MM.1S (cell line): ENCODE data around the gene TPST1.

Experiments
- DNase-seq: peaks from one replicate; pipeline ENCODE4 v3.0.0-alpha.2; 2015
- H2AFZ ChIP-seq: fragments of 300-600 bp; sonication (generic); 2 replicates; pipeline ENCODE4 v1.6.0; 2016; ENCODE audit warnings: antibody characterized with exemption, low read length
- H3F3A ChIP-seq: fragments of 300-600 bp; sonication (generic); 2 replicates; pipeline ENCODE4 v1.6.1; 2016; ENCODE audit warnings: mild to moderate bottlenecking, antibody characterized with exemption, low read length, moderate library complexity, mixed read lengths; ENCODE audit not compliant: insufficient read depth
- H3K27ac ChIP-seq: fragments of 300-600 bp; sonication (generic); 2 replicates; pipeline ENCODE4 v1.5.1; 2016; ENCODE audit warnings: mild to moderate bottlenecking, low read length
- H3K27me3 ChIP-seq: fragments of 300-600 bp; sonication (generic); replicated peaks from 2 replicates; pipeline ENCODE4 v1.6.0; 2016; ENCODE audit warnings: low read length; ENCODE audit not compliant: insufficient read depth
- H3K36me3 ChIP-seq: fragments of 300-600 bp; sonication (generic); replicated peaks from 2 replicates; pipeline ENCODE4 v1.6.1; 2016; ENCODE audit warnings: mild to moderate bottlenecking, low read length, mixed read lengths; ENCODE audit not compliant: insufficient read depth
- H3K4me1 ChIP-seq: fragments of 300-600 bp; sonication (generic); 2 replicates; pipeline ENCODE4 v1.6.1; 2016; ENCODE audit warnings: low read length, mixed read lengths
- H3K4me2 ChIP-seq: fragments of 300-600 bp; sonication (generic); 2 replicates; pipeline ENCODE4 v1.6.0; 2016; ENCODE audit warnings: low read depth, low read length
- H3K4me3 ChIP-seq: fragments of 300-600 bp; sonication (generic); 2 replicates; pipeline ENCODE4 v1.5.1; 2016; ENCODE audit warnings: low read length, mixed read lengths
- H3K79me2 ChIP-seq: fragments of 300-600 bp; sonication (generic); 2 replicates; pipeline ENCODE4 v1.6.1; 2016; ENCODE audit warnings: mixed run types, low read length, mixed read lengths
- H3K9ac ChIP-seq: fragments of 300-600 bp; sonication (generic); 2 replicates; pipeline ENCODE4 v1.6.1; 2016; ENCODE audit warnings: low read length, mixed read lengths
- H3K9me2 ChIP-seq: fragments of 300-600 bp; sonication (generic); replicated peaks from 2 replicates; pipeline ENCODE4 v1.6.1; 2016; ENCODE audit warnings: mild to moderate bottlenecking, low read length, mixed read lengths; ENCODE audit not compliant: insufficient read depth
- H3K9me3 ChIP-seq: fragments of 300-600 bp; sonication (generic); replicated peaks from 2 replicates; pipeline ENCODE4 v1.6.1; 2016; ENCODE audit warnings: mild to moderate bottlenecking, low read length, mixed read lengths; ENCODE audit not compliant: insufficient read depth
- H4K20me1 ChIP-seq: fragments of 300-600 bp; sonication (generic); 2 replicates; pipeline ENCODE4 v1.6.1; 2016; ENCODE audit warnings: mild to moderate bottlenecking, low read length, moderate library complexity, mixed read lengths; ENCODE audit not compliant: insufficient read depth
- CTCF ChIP-seq: fragments of 300-600 bp; sonication (generic); IDR thresholded peaks from 2 replicates; pipeline ENCODE4 v1.5.1; 2016; ENCODE audit warnings: antibody characterized with exemption, low read length, mixed read lengths
- EZH2 ChIP-seq: fragments of 300-600 bp; sonication (generic); optimal IDR thresholded peaks from 2 replicates; pipeline ENCODE3; 2017; ENCODE audit warnings: low read depth, mild to moderate bottlenecking, antibody characterized with exemption, low read length, mixed read lengths
- EZH2phosphoT487 ChIP-seq: fragments of 300-600 bp; sonication (generic); IDR thresholded peaks from 2 replicates; pipeline ENCODE4 v1.6.1; 2018; ENCODE audit warnings: antibody characterized with exemption, low read length

TPST1 gene

GRCh38 chr7:66181329-66181728, 23.8 kb upstream of the TPST1 start:
- DNase-seq = no peak
- Histone ChIP-seq H3K27me3 (no peaks in the 10 kb centered on the region), H3K9ac (no peak overlapping the region), H3K79me2 (no peaks in the 10 kb centered on the region), H3K9me2 (no peaks in the 10 kb centered on the region), H2AFZ (no peak overlapping the region), H3K4me2 (no peak overlapping the region), H3K27ac (no peak overlapping the region), H3K9me3 (no peaks in the 10 kb centered on the region), H3K36me3 (no peaks in the 10 kb centered on the region), H3K4me3 (no peak overlapping the region), H3F3A (no peaks in the 10 kb centered on the region), H4K20me1 (no peaks in the 10 kb centered on the region), H3K4me1 (no peaks in the 10 kb centered on the region)
- TF ChIP-seq EZH2 (no peak), CTCF (no peak), EZH2phosphoT487 (no peak)

- Histone ChIP-seq H3K27me3 (no peaks in the 10 kb centered on the region), H3F3A (no peaks in the 10 kb centered on the region), H3K9ac (no peak overlapping the region), H2AFZ (no peak overlapping the region), H3K27ac (no peak overlapping the region), H3K4me1 (no peaks in the 10 kb centered on the region), H3K79me2 (no peaks in the 10 kb centered on the region), H4K20me1 (no peaks in the 10 kb centered on the region), H3K9me2 (no peaks in the 10 kb centered on the region), H3K4me2 (no peak overlapping the region), H3K9me3 (no peaks in the 10 kb centered on the region), H3K4me3 (no peak overlapping the region), H3K36me3 (no peaks in the 10 kb centered on the region)
- TF ChIP-seq EZH2phosphoT487 (no peak), EZH2 (no peak), CTCF (no peak)
- no peak for DNase-seq
These were observed 23.3 kb upstream of the TPST1 start for GRCh38 chr7:66181845-66182244.

GRCh38 chr7:66182920-66183319, 22.2 kb upstream of the TPST1 start:
- no peak overlapping the region for H2AFZ ChIP-seq
- no peaks in the 10 kb centered on the region for H3K36me3 ChIP-seq
- no peaks in the 10 kb centered on the region for H3K4me1 ChIP-seq
- H3K4me3 ChIP-seq = no peak overlapping the region
- H3F3A ChIP-seq = no peaks in the 10 kb centered on the region
- no peaks in the 10 kb centered on the region for H3K9me2 ChIP-seq
- H4K20me1 ChIP-seq = no peaks in the 10 kb centered on the region
- no peaks in the 10 kb centered on the region for H3K79me2 ChIP-seq
- H3K27me3 ChIP-seq = no peaks in the 10 kb centered on the region
- H3K9me3 ChIP-seq = no peaks in the 10 kb centered on the region
- no peak for DNase-seq
- TF ChIP-seq CTCF = no peak
- no peak overlapping the region for H3K27ac ChIP-seq
- no peak overlapping the region for H3K9ac ChIP-seq
- H3K4me2 ChIP-seq = no peak overlapping the region

GRCh38 chr7:66183700-66184099, 21.4 kb upstream of the TPST1 start:
- no peak overlapping the region for H3K27ac ChIP-seq
- H3K9ac ChIP-seq = no peak overlapping the region
- no peak overlapping the region for H2AFZ ChIP-seq
- H3K4me1 ChIP-seq = no peaks in the 10 kb centered on the region
- H3K4me3 ChIP-seq = no peak overlapping the region
- H3K4me2 ChIP-seq = no peak overlapping the region
- no peaks in the 10 kb centered on the region for H3F3A ChIP-seq
- DNase-seq = no peak
- no peaks in the 10 kb centered on the region for H3K36me3 ChIP-seq
- no peaks in the 10 kb centered on the region for H3K27me3 ChIP-seq
- TF ChIP-seq EZH2 (no peak), CTCF (no peak), EZH2phosphoT487 (no peak)
- H3K79me2 ChIP-seq = no peaks in the 10 kb centered on the region
- H3K9me2 ChIP-seq = no peaks in the 10 kb centered on the region
- H3K9me3 ChIP-seq = no peaks in the 10 kb centered on the region
- H4K20me1 ChIP-seq = no peaks in the 10 kb centered on the region
